Brain microvascular endothelial cell (primary cell): ENCODE results near the gene YAE1.

Experiments
- DNase-seq: peaks from one replicate; pipeline ENCODE4 v3.0.0-alpha.2; 2020
- H3K27ac ChIP-seq: fragments of 250-450 bp; sonication (Bioruptor Pico); 2 replicates; pipeline ENCODE4 v1.5.1; 2020; ENCODE audit warnings: mild to moderate bottlenecking, moderate library complexity
- H3K27me3 ChIP-seq: fragments of 250-450 bp; sonication (Bioruptor Pico); replicated peaks from 2 replicates; pipeline ENCODE4 v1.5.1; 2020; ENCODE audit warnings: mild to moderate bottlenecking
- H3K36me3 ChIP-seq: fragments of 250-450 bp; sonication (Bioruptor Pico); replicated peaks from 2 replicates; pipeline ENCODE4 v1.5.1; 2020; ENCODE audit warnings: mild to moderate bottlenecking
- H3K4me3 ChIP-seq: 2 replicates; pipeline ENCODE4 v1.5.1; 2011; ENCODE audit warnings: low read depth, mild to moderate bottlenecking, control low read depth, low read length, moderate library complexity
- in situ Hi-C: cut with HindIII; loops from 2 replicates; pipeline ENCODE4 v1.10.0; 2017; ENCODE audit warnings: low sequenced_read_pairs, low pct_ligation_motif_present
- TF ChIP-seq, protein P1 (sequence below): IDR thresholded peaks from 2 replicates; pipeline ENCODE4 v1.5.1; 2011; ENCODE audit warnings: low read depth, mild to moderate bottlenecking, moderate library complexity, low read length, control low read depth, inconsistent platforms; ENCODE audit errors: missing control alignments

The YAE1 gene

DNA sequence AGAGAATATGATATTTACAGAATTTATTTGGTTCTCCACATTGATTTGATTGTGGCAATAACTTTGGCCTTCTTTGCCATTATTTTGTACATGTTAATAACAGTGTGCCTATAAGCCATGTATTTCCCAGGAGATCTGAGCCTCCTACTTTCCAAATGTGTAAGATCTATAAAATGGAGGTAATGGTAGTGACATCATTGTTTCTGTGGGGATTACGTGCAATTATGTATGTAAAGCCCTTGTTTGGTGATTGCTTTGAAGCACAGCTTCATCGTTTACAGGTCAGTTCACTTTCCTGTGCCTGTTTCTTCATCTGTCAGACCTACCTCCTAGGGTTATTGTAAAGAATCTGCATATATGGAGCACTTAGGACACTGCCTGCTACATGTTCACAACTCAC is 17.3 kb downstream of the YAE1 start:
- TF ChIP-seq, protein P1, sequence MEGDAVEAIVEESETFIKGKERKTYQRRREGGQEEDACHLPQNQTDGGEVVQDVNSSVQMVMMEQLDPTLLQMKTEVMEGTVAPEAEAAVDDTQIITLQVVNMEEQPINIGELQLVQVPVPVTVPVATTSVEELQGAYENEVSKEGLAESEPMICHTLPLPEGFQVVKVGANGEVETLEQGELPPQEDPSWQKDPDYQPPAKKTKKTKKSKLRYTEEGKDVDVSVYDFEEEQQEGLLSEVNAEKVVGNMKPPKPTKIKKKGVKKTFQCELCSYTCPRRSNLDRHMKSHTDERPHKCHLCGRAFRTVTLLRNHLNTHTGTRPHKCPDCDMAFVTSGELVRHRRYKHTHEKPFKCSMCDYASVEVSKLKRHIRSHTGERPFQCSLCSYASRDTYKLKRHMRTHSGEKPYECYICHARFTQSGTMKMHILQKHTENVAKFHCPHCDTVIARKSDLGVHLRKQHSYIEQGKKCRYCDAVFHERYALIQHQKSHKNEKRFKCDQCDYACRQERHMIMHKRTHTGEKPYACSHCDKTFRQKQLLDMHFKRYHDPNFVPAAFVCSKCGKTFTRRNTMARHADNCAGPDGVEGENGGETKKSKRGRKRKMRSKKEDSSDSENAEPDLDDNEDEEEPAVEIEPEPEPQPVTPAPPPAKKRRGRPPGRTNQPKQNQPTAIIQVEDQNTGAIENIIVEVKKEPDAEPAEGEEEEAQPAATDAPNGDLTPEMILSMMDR = no peak
- in situ Hi-C loops = loop anchor here (25.0 kb wide), 1 partner anchor 154 kb away; no protein-coding TSS in a partner anchor
- no peak for DNase-seq
- Histone ChIP-seq H3K36me3 (no peaks in the 10 kb centered on the region), H3K4me3 (no peak overlapping the region), H3K27me3 (no peaks in the 10 kb centered on the region), H3K27ac (no peak overlapping the region)

DNA sequence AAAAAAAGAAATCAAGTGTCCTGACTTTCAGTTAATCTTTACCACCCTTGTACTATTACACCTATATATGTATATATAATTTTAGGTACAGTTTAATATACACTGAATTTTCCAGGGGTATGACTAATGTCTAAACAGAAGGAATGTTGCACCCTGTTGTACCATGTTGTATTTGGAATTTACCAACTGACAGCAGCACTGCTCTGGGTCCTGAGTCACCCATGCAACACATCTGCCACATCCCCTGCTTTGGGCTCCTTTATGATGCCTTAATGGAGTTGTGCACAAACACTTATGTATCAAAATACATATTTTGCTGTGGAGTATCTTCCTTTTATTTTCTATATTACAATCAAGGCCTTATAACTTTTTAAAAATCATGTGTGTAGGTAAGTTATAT is 21.2 kb downstream of the YAE1 start:
- no peak overlapping the region for H3K4me3 ChIP-seq
- DNase-seq = peak; percentile 53
- TF ChIP-seq, protein P1 = no peak
- no peaks in the 10 kb centered on the region for H3K27me3 ChIP-seq
- H3K27ac ChIP-seq = no peak overlapping the region
- no peaks in the 10 kb centered on the region for H3K36me3 ChIP-seq
- in situ Hi-C loops = loop anchor here (25.0 kb wide), 1 partner anchor 150 kb away; no protein-coding TSS in a partner anchor

DNA sequence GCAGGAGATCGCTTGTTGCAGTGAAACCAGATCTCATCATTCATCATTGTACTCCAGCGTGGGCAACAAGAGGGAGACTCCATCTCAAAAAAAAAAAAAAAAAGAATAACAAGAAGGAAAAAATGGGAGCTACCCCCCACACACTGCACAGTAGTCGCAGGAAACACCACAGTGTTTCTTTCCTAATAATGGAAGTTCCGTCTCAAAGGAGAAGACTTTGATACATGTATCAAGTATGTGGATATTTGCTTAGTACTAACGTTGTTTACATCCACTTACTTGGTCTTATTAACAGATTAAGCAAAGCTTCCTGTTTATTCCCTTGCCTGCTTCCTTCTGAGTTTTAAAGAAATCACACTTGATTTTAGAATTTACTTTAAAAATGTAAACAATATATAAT is 22.2 kb downstream of the YAE1 start:
- H3K36me3 ChIP-seq = no peaks in the 10 kb centered on the region
- no peak overlapping the region for H3K4me3 ChIP-seq
- H3K27ac ChIP-seq = no peak overlapping the region
- DNase-seq = no peak
- in situ Hi-C loops = loop anchor here (25.0 kb wide), 1 partner anchor 149 kb away; no protein-coding TSS in a partner anchor
- TF ChIP-seq, protein P1 = no peak
- H3K27me3 ChIP-seq = no peaks in the 10 kb centered on the region

DNA sequence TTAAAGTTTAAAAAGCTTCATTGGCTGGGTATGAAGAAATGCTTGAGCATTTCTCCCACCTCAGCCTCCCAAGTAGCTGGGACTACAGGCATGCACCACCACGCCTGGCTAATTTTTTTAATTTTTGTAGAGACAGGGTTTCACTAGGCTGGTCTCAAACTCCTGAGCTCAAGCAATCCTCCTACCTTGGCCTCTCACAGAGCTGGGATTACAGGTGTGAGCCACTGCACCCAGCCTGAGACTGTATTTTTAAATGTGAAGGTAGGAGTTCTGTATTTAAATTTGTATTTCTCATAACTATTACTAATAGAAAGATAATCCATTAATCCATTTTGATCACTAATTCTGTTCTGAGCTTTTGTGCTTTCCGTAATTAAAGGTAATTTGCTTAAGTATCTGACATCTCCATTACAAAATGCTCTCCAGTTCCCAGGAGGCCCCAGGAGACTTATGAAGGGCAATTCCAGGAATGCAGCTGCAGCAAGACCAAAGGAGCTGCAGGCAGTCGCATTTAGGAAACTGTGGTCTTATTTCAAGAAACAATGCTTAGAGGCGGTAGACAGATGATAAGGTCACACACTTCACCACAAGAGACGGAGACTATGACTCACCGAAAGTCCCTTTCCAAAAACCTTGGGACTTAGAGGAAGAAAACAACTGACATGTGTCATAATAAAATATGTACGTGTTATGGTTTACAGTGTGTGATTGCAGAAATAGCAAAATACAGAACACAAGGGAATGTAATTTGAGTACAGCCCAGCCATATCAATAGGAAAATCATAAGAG is 23.3 kb downstream of the YAE1 start:
- Histone ChIP-seq H3K36me3 (no peaks in the 10 kb centered on the region), H3K4me3 (no peak overlapping the region), H3K27me3 (no peaks in the 10 kb centered on the region), H3K27ac (peak overlapping the region; percentile 51)
- TF ChIP-seq, protein P1 = no peak
- peak; percentile 94 for DNase-seq
- in situ Hi-C loops = loop anchor here (25.0 kb wide), 1 partner anchor 148 kb away; no protein-coding TSS in a partner anchor

DNA sequence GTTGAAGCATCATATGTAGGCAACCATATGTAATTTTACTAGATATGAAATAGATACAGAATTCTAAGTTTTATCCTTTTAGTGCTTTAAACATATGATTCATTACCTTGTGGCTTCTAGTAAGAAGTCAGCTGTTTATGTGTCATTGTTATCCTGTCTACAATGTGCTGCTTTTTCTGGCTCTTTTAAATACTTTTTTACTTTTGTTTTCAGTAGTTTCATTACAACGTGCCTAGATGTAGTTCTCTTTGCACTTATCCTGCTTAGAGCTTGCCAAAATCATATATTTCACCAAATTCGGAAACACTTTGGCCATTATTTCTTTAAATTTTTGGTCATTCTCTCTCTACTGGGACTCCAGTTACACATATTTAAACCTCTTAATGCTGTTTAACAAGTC is 26.4 kb downstream of the YAE1 start:
- Histone ChIP-seq H3K4me3 (no peak overlapping the region), H3K36me3 (no peaks in the 10 kb centered on the region), H3K27me3 (no peaks in the 10 kb centered on the region), H3K27ac (peak overlapping the region; percentile 92)
- no peak for DNase-seq
- in situ Hi-C loops = loop anchor here (25.0 kb wide), 1 partner anchor 145 kb away; no protein-coding TSS in a partner anchor
- TF ChIP-seq, protein P1 = no peak
